ENCODE results near the gene MRPS27.

GRCh38 chr5:72177538-72177937 lies 142.5 kb downstream of the MRPS27 start:
- no peak for TF ChIP-seq POLR2A (IDR thresholded peaks at IDR 0.05)
- TF ChIP-seq, protein P1, sequence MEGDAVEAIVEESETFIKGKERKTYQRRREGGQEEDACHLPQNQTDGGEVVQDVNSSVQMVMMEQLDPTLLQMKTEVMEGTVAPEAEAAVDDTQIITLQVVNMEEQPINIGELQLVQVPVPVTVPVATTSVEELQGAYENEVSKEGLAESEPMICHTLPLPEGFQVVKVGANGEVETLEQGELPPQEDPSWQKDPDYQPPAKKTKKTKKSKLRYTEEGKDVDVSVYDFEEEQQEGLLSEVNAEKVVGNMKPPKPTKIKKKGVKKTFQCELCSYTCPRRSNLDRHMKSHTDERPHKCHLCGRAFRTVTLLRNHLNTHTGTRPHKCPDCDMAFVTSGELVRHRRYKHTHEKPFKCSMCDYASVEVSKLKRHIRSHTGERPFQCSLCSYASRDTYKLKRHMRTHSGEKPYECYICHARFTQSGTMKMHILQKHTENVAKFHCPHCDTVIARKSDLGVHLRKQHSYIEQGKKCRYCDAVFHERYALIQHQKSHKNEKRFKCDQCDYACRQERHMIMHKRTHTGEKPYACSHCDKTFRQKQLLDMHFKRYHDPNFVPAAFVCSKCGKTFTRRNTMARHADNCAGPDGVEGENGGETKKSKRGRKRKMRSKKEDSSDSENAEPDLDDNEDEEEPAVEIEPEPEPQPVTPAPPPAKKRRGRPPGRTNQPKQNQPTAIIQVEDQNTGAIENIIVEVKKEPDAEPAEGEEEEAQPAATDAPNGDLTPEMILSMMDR (IDR thresholded peaks at IDR 0.05), result no peak
